Stimulated activated CD8-positive, alpha-beta memory T cell treated with anti-CD3 and anti-CD28 coated beads, Interleukin-12 subunit alpha, Interleukin-12 subunit beta, amount 100 ng/mL, for 1 hour (primary cell): ENCODE measurements around the gene MORN1.
"Not testable (repeated sequence)": the region's sequence is repeated elsewhere in the genome, so short reads cannot be mapped to it uniquely, and the experiment has no call there.

Experiments used
- DNase-seq: peaks from one replicate; pipeline ENCODE4 v3.0.0-alpha.2; 2020; ENCODE audit warnings: low read depth

The MORN1 gene

DNA sequence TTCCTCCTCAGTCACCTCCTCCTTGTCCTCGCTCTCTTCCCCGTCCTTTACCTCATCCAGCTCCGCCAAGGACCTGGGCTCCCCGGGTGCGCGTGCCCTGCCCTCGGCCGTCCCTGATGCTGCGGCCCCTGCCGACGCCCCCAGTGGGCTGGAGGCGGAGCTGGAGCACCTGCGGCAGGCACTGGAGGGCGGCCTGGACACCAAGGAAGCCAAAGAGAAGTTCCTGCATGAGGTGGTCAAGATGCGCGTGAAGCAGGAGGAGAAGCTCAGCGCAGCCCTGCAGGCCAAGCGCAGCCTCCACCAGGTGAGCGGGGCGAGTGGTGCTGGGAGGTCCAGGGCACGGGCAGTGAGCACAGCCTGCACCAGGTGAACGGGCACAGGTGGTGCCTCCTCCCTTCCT lies 87.1 kb downstream of the MORN1 start:
- DNase-seq: no peak

DNA sequence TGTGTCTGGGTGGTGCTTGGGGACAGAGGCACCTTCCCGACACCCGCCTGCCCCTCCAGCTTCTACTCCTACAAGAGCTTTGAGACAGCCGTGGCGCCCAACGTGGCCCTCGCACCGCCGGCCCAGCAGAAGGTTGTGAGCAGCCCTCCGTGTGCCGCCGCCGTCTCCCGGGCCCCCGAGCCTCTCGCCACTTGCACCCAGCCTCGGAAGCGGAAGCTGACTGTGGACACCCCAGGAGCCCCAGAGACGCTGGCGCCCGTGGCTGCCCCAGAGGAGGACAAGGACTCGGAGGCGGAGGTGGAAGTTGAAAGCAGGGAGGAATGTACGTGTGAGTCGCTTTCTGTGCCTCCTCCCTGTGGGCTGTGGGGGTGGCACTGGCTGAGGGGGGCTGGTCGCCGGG lies 87.6 kb downstream of the MORN1 start:
- no peak for DNase-seq

DNA sequence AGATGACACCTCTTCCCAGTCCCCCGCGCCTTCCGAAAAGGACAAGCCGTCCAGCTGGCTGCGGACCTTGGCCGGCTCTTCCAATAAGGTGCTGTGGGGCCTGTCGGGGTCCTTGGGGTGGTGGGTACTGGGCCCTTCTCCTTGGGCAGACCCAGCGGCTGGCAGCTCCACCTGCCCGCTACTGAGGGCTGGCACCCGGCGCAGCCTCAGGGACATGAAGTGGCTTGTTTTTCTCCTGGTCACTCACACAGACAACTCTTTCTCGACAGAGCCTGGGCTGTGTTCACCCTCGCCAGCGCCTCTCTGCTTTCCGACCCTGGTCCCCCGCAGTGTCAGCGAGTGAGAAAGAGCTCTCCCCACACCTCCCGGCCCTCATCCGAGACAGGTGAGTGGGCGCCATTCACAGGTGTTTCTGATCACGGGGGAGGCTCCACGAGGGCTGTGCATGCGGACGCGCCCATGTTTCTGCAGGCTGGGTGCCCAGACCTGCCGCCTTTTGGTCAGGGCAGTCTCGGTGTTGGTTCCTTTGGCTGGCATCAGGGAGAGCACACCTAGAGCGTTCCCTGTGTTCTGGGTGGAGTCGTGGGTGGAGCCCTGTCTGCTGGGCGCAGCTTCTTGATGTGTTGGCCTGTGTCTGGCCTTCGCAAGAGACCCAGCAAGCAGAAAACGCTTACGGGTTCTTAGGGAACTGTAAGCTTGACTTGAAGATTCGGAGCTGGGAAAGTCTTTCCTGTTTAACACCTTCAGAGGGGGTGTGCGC lies 88.2 kb downstream of the MORN1 start:
- no peak for DNase-seq

DNA sequence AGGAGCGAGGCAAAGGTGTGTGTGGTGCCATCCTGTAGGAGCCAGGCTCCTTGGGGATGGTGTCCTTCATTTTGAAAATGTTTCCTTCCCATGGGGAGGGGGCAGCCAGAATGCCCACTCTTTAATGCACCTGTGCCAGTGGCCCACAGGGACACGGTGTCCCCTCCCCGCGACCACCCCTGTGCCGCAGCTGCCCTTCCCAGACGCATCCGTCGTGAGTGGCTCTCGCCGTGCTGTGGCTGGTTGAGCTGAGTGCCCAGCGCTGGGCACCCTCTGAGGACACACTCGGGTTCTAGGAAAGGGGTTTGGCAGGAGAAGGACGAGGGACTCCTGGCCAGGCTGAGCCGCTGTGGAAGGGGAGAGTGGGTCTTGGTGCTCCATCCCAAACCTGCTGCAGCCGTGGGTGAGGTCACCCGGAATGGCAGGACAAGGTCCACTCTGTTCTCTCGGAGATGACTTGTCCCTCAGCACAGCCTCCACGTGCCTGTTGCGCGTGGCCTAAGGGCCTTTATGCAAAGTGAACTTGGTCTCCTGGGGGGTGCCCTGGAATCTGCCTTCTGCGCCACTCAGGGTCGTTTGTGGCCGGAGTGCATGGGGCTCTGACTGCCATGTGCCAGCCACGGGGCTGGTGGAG lies 88.9 kb downstream of the MORN1 start:
- DNase-seq: no peak

DNA sequence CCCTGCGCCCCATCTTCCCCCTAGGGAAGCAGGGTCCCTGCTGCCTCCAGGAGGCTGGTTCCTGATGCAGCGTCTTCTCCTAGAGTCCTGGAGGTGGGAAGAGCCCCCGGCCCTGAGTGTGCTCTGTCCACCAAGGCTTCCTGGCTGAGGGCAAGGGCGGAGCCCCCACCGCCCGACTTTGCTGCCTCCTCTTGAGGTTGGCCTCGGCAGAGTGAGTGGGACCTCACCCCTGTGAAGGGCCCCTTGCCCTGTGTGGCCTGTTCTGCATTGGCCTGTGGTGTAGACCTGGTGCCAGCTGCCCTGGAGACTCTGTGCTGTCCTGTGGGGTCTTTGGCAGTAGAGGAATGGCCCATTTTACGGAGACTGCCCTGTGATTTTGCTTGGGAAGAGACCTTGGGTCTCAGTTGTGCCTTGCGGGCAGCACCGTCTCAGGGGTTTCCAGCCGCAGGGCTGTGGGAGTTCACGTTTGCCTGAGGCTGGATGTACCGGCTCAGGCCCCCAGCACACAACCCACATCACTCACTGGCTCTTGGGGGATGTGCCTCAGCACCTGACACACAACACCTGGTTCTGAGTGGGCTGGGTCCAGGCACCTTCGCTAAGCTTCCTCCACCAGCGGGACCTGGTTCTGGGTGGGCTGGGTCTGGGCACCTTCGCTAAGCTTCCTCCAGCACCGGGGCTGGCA lies 89.6 kb downstream of the MORN1 start:
- no peak for DNase-seq

DNA sequence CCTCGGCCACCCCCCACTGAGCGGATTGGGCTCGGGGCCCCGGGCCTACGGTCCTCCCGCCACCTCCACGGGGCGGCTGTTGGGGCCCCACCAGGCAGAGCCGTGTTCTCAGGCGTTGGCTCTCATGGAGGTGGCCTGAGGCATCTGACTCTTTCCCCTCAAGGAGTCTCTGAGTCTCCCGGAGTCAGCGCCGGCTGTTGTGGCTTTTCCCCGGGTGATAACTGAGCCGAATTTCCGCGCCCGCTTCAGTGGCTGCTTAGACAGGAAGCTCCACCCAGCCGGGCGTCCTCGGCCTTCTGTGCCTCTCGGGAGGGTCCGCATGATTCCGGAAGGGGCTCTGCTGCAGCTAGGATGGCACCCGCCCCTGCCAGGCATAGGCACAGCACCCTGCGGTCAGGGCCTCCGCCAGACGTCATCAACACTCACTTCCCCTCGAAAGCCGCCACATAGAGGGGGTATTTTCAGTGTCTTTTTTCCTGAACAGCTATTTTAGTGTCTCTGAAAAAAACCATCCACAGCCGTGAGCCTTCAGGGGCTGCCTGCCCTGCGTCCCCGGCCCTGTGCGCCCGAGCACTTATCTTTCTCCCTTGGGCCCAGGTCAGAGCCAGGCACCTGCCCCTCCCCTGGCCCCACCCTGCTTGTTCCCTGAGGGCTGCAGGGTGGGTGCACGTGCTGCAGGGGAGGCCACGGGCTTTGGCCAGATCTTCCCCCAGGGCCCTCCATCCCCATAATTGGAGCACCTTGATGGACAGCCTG lies 90.3 kb downstream of the MORN1 start:
- DNase-seq: peak; percentile 87

DNA sequence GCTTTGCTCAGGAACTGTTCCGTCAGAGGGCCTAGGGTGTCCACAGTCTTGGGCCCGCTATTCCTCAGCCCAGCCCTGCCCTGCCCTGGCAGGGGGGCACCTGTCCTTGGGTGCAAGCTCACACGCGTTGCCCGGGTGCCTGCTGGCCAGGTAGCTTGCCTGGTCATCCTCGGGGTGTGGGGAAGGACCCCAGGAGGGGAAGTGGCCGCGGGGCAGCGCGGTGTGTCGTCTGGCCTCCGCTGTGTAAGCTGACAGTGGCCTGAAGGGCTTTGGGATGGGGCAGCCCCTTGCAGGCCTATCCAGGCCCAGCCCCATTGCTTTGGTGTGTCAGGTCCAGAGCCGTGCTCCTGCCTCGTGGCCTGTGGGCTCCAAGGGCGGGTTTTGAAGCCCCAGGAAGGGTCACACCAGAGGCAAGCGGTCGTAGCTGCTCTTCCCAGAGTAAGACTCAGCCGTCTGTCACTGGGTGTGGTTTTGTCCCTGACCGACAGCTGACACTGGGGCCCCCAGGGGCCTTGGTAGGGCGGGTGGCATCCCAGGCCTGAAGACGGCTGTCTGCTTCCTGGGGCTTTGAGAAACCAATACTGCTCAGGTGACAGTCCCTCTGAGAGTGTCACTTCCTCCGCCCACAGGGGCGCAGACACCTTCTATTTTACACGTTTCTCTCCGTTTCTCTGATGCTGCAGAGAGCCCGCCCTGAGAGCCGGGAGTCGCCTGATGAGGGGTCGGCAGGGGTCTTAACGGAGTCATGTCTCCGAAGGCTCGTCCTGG lies 91.2 kb downstream of the MORN1 start:
- peak; percentile 59 for DNase-seq

DNA sequence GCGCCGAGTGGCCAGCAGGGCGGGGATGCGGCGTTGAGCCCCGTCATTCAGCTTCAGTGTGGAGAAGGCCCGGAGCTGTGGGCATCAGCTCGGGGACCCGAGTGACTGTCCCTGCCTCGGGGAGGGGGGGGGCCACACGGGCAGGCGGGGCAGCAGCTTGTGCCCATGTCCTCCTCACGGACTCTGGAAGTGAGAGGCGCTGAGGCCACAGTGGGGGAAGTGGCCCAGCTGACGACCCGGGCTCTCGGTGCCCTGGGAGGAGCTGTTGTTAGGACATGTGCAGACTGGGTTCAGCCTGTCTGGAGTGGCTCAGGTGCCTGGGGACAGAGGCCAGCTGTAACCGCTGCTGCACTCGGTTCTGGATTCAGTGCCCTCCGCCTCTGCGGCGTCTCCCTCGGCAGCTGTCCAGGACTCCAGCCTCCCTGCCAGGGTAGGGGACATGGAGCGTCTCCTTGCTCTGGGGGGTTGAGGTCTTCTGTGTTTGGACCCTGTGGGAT lies 92.2 kb downstream of the MORN1 start:
- DNase-seq: no peak

DNA sequence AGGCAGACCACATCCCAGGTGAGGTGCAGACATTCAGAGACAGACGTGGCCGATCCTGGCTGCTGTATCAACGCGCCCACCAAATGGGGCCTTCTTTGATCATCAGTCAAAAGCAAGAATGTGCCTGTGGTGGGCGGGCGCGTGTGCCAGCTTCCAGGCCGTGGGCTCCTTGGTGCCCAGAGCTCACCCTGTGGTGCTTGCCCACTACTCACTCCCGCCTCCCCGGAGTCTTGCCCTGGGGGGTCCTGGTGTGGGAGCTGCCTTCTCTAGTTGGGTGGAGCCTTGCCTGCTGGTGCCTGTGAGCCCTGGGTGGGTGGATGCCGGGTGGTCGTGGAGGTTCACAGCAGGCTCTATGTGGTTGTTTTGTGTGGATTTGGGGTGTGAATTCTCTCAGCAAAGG lies 92.7 kb downstream of the MORN1 start:
- DNase-seq: no peak

DNA sequence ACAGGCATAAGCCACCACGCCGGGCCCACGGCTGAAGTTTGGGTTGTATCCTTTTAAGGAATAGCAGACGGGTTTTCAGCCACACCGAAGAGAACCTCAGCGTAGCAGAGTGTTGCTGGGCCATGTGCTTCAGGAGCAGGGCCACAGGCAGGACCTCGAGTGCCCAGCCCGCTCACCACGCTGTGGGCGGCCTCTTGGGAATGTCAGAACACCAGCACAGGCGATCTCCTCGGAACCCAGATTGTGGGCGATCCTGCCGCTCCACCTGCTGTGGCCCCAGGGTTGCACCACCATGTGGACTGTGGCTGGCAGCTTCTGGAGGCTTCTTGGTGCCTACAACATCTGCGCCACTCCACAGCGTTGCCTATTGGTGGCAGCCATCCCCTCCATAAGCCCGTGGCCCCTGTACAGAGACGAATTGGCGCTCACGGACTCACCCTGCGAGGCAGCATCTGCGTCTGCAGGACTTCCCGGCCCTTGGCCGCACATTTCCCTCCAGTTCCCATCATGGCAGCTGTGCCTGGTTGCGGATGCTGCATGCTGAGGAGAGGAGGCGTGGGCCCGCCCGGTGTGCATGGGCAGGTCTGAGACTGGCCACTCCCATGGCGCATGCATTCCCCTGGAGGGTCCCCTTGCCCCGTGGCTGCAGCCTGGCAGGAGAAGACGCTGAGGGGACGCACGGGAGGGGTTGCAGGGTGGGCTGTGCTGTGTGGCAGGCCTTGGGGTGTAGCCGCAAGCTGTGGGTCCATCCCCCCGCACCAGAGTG lies 93.9 kb downstream of the MORN1 start:
- no peak for DNase-seq

DNA sequence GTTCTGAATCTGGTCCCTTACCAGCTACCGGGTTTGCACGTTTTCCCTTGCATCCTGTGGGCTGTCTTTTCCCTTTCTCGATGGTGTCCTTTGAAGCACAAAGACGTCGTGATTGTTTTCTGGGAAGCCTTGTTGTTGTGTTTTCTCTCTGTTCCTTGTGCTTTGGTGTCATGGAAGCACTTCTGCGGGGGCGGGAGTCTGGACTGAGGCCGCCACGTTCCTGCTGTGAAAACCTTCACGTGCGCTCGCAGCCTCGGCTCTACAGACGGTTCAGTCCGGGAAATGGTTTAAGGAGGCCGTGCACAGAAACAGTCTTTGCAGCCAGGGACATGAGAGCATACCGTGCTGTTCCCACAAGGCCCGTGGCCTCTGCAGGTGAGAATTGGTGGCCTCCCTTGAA lies 94.7 kb downstream of the MORN1 start:
- no peak for DNase-seq

DNA sequence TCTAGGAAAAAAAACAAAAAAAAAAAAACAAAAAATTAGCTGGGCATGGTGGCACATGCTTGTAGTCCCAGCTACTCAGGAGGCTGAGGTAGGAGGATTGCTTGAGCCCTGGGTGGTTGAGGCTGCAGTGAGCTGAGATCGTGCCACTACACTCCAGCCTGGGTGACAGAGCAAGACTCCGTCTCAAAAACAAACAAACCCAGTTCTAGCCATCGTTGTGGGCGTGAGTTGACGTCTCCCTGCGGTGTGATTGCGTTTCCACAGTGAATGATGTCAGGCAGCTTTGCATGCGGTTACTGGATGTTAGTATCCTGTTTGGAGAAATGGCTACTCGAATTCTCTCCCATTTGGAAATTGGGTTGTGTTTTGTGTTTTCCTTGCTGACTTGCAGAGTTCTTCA lies 95.1 kb downstream of the MORN1 start:
- DNase-seq: not testable (repeated sequence)

DNA sequence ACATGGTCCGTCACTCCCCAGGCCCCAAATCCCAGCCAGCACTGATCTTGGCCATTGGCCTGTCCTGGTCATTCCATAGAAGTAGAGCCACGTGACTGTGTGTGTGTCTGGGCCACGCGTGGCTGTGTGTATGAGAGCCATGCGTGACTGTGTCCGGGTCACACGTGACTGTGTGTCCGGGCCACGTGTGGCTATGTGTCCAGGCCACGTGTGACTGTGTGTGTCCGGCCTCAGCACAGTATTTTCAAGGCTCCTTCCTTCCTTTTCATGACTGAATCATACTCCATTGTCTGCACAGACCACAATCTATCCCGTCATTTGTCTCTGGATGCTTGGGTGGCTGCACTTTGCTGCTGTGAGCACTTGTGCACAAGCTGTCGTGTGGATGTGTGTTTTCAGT lies 95.8 kb downstream of the MORN1 start:
- no peak for DNase-seq

DNA sequence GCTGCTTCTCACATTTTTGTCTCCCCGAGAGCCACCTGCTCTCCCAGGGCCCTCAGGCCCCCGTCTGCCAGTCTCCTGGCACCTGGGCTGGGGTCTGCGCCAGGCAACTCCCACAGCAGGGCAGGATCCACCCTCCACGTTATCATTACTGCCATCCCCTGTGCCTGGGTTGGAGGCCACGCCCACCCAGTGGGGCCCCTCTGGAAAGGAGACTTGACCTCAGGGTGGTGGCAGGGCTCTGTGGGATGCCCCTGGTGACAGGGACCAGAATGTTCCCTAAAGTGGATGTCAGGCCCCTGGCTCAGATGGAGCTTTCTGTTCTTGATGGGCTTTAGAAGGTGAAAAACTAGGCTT lies 96.7 kb downstream of the MORN1 start:
- DNase-seq: no peak

DNA sequence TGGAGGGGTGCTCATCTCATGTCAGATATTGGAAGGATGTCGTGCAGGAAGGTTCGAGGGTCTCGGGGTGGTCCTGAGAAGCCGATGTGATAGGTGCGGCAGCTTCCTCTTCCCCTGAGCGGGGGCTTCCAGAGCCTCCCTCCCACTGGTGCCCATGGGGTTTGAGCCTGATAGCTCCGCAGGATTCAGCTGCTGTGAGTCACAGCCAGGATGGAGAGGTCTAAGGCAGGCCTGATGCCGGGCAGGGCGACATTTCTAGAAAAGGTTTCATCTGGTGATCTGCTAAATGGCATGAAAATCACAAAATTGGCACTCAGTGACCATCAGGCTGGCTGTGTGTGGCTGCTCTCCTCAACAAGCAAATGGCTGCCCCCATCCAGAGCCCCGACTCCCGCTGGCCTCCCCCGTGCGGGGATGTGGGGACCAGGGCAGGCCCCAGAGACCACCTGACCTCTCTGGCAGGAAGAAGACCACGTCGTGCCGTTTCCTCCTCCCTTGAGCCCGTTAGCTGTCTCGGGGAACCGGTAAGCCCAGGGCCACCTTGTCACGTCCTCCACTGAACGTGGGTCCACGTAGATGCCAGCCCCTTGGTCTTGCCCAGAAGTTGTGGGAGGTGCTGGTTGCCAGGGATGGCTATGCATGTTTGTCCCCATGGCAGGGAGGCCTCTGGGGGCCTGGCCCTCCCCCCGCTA lies 97.2 kb downstream of the MORN1 start:
- no peak for DNase-seq

DNA sequence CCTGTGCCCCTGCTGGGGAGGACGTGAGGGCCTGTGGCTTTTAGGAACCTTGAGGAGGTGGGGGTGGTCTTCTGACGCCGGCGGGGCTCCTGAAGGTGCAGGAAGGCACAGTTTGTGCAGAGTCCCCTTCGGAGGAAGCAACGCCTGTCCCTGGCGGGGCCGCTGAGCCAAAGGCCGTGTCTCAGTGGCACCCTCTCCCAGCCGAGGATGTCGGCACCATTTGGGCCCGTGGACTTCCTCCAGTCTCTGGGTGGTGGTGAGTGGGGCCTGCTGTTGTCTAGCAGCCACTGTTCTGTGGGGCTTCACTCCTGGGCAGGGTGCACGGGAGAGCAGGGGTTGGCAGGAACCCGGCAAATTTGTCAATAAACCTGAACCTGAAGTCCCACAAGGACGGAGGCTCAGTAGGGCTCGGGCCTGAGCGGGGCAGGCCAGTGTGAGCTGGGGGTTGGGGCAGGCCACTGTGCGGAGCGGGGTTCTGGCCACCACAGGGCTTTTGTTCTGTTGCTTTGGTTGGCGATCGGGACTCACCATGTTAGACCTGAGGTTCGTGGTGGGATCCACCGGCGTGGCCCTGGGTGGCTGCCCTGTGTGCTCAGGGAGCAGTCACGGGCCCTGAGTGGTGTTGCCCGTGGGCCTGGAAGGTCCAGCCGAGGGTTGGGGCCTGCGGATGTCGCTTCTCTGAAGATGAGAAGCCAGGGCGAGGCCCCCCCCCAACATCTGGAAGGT lies 98.5 kb downstream of the MORN1 start:
- DNase-seq: no peak

DNA sequence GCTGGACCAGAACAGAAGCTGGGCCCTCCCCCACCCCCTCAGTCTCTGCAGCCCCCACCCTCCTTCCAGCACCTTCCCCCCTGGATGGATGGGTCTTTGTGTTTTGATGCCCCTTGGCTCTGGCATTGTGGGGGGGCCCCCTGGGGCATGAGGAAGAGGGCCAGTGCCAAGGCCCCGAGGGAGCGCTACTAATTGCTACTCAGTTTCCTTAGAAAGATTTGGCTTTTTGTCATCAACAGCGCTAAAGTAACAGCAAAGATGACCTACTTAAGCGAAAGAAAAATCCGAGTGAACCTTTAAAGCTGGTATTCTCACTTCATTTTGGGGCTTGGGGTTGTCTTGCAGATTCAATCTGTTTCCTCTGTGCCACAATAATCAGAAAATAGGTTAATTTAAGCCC lies 99.8 kb downstream of the MORN1 start:
- DNase-seq: no peak

DNA sequence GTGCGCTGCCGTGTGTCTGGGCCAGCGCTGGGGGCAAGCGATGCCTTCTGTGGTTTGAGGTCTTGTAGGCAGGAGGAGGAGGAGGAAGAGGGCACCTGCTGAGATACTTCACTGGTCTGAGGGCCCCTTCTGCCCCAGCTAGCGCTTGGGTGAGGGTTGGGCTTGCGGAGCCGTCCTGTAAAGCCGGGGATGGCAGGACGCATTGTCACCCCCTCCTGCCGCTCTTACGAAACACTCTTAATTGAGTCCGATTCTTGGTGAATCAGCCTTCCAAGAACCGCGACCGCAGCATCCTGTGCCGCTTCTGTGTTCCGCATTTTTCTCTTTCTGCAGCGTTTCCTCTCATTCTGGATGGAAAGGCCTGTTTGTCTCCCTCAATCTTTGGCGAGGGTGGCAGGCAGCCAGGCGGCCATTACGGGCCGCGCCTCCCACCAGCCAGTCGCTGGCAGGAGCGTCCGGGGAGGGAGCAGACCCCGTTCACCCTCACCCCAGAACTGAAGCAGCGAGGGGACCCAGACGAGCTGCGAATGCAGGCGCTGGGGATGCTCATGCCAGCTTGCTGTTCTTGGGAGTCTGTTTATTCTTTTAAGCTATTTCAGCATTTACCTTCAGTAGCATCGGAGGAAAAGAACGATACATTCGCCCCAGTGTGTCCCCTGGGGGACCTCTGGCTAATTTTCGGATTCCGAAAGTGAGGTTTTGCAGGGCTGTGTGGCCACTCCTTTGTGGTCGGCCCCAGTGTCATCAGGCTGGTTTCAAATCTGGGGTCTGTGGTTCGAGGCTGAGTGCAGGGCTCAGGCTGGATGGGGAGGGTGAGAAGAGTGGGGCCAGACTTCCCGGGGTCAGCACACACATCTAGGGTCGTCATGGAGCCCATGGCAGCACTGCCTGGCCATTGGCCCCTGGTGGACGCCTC lies 100.5 kb downstream of the MORN1 start:
- peak; percentile 60 for DNase-seq

DNA sequence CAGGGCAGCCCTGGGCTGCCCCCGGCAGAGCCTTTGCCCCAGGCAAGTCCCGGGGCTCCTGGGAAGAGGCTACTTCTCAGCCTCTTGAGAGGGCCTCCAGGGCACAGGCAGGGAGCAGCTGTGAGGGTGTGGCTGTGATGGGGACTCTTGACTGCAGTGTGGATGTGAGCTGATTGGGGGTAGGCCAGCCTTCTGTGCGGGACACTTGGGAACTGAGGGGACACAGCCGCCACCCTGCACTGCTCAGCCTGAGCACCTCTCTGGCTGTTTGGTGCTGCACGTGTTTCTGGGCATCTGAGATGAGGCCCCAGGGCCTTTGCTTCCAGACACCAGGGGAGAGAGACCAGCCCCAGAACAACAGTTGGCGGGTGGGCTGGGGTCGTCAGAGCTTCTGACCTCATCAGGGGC lies 101.2 kb downstream of the MORN1 start:
- no peak for DNase-seq
